Psoas muscle (tissue), 8 donors: ENCODE data around the gene ALKBH7. TPM values are rescaled to one million over a fixed set of nuclear protein-coding genes. Genes with fewer than 3 reads are reported as not detected.
A peak's percentile ranks its signal among the peaks of the same experiment; 100 is the strongest.

Source experiments
- ATAC-seq, 4 donors: fragments of 200-7000 bp; cut with Tn5 transposase; one replicate each; pipeline ENCODE4 v1.9.1; 2020; ENCODE audit warnings: moderate library complexity in 3 of 4, mild to moderate bottlenecking in 2 of 4
- DNase-seq, 2 donors: peaks; one replicate each; pipeline ENCODE4 v3.0.0-alpha.2; 2020
- H3K27ac ChIP-seq: fragments of 200-600 bp; one replicate; pipeline ENCODE4 v1.8.0; 2022
- H3K27me3 ChIP-seq, 3 donors: fragments of 200-600 bp in 1 of 3; one replicate each; pipeline versions ENCODE4 v1.6.1 to v1.8.0; 2013 to 2022; ENCODE audit warnings: low read length in 2 of 3, mild to moderate bottlenecking in 2 of 3, moderate library complexity in 1 of 3; ENCODE audit not compliant: insufficient read depth in 3 of 3
- H3K36me3 ChIP-seq, 2 donors: fragments of 200-600 bp in 1 of 2; one replicate each; pipeline versions ENCODE4 v1.6.1 to v1.8.0; 2013 to 2022; ENCODE audit warnings: low read depth in 1 of 2, mild to moderate bottlenecking in 1 of 2, moderate library complexity in 1 of 2; ENCODE audit not compliant: insufficient read depth in 1 of 2
- H3K4me1 ChIP-seq: fragments of 200-600 bp; one replicate; pipeline ENCODE4 v1.8.0; 2022
- H3K4me3 ChIP-seq: fragments of 200-600 bp; one replicate; pipeline ENCODE4 v1.8.0; 2022; ENCODE audit warnings: mild to moderate bottlenecking
- H3K9me3 ChIP-seq: fragments of 200-600 bp; one replicate; pipeline ENCODE4 v1.8.0; 2022
- CTCF ChIP-seq: fragments of 200-600 bp; IDR thresholded peaks from one replicate; pipeline ENCODE4 v1.8.0; 2022; ENCODE audit warnings: antibody characterized with exemption
- WGBS, 3 donors: extraction: QIAGEN DNeasy Blood & Tissue Kit; methylation state at CpG; one replicate each; pipeline versions ENCODE4 v1.1.6 to v1.1.7; 2013; 5-methylcytosine and 5-hydroxymethylcytosine counted together
- intact Hi-C, 2 donors: fragments of 100-400 bp; cut with DNase I; formaldehyde crosslinking; loops; one replicate each; pipeline versions ENCODE4 v1.11.0 to v1.14.2; 2022
- polyA plus RNA-seq, 3 donors: library from polyadenylated mRNA; stranded (reverse); fragments of 200-250 nt; gene quantifications; one replicate each; pipeline ENCODE4 v1.2.3, GENCODE V29; 2013
- total RNA-seq, 4 donors: library from RNA; stranded (reverse); fragmentation: NEBNext Ultra II Directional in 2 of 4; extraction: Animal tissue kit (Norgen Biotek cat#: 25700) in 2 of 4; gene quantifications; one replicate each; pipeline versions ENCODE4 v1.2.1 to v1.2.4, GENCODE V29; 2021 to 2023
- donor health status: healthy with polysubstance abuse.
- donor health status: DM: no; HTN: no; CAD: no; lungs with moderate emphysema.
- donor health status: Bipolar disorder and iron deficiency.
- donor health status: healthy.
- donor health status: DM: yes; HTN: yes; CAD: no.
- donor health status: DM: no; HTN: no; CAD: no.
- donor health status: DM: no; HTN: no; CAD: no.
- donor health status: DM: yes; HTN: yes; CAD: no.

ALKBH7 gene
- total and polyA plus RNA-seq, 7 donors: 71.5 to 120 (median 99.5) TPM

DNA sequence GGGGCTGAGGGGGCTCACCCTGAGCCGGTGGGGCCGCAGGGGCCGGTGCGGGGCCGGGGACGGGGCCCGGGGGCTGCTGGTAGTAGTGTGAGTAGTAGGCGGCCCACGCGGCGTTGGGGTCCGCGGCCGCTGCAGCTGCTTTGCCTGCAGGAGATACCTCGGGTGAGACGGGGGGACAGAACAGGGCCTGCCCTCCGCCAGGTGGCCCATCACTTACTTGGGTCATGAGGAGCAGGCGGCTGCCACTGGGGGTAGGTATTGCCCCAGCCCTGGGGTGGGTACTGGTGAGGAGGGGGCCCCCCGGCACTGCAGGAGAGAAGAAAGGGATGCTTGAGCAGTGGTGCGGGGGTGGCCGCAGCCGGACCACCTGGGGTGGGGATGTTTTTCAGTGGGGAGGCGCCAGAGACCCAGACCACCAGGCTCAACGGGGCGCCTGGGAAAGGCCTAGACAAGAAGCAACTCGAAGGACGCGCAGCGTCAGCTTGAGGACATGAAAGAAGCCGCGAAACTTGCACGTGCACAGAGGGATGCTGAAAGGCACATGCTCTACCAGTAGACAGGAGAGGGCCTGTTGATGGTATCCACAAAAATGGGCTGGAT lies 43.1 kb downstream of the ALKBH7 start:
- WGBS, 3 donors: 88 to 93% (median 89%) methylated on average over 26 to 32 of the region's 32 CpGs
- no peak for DNase-seq
- intact Hi-C loops: no loop called here
- ATAC-seq: no peak
- Histone ChIP-seq H3K36me3 (peaks cover 15 to 76% of the 10 kb centered on the region in 2 donors), H3K4me3 (no peak overlapping the region), H3K9me3 (no peaks in the 10 kb centered on the region), H3K4me1 (no peaks in the 10 kb centered on the region), H3K27ac (no peak overlapping the region), H3K27me3 (no peaks in the 10 kb centered on the region)
- TF ChIP-seq CTCF: no peak

DNA sequence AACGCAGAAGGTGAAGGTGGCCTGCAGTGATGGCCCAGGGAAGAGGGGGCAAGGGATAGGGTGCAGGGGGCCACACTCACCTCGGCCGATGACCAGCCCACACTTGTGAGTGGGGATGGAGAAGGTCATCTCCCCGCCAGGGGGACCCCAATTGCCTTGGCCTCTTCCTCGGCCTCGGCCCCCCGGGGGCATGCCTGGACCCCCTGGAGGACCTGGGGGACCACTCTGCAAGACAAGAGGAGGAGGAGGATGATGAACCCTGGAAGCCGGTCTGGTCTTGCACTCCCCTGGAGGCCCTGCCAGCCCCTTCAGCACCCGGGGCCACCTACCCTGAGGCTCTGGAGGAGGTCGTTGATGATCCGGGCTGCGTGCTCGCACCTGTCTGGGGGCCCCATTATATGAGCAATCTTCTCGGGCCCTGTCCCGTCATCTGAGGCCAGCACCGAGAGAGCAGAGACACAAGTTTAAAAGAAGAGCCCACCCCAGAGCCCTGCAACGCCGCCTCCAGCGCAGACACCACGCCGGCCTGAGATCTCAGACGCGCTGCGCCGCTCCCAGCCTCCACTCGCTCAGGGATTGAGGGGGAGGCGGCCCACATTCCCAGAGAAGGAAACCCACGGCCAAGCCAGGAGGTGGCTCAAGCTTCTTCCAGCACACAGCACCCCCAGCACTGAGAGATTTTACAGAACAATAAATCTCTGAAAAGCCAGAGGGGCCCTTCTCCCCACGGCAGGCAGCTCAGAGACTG lies 44.2 kb downstream of the ALKBH7 start:
- Histone ChIP-seq H3K4me1 (peaks cover 2% of the 10 kb centered on the region), H3K36me3 (peaks cover 15 to 87% of the 10 kb centered on the region in 2 donors), H3K9me3 (no peaks in the 10 kb centered on the region), H3K4me3 (no peak overlapping the region), H3K27me3 (no peaks in the 10 kb centered on the region), H3K27ac (no peak overlapping the region)
- TF ChIP-seq CTCF: no peak
- ATAC-seq (no peak), DNase-seq (peak in 1 of 2 donors; percentile 47)
- intact Hi-C loops: no loop called here
- WGBS, 3 donors: 90 to 92% (median 91%) methylated on average over 28 to 29 of the region's 29 CpGs

- H3K9me3 ChIP-seq: no peaks in the 10 kb centered on the region
- no peaks in the 10 kb centered on the region for H3K27me3 ChIP-seq
- intact Hi-C loops: no loop called here
- TF ChIP-seq CTCF: peak; percentile 41
- H3K4me3 ChIP-seq: no peak overlapping the region
- DNase-seq: peak in 1 of 2 donors; percentile 70
- peak; percentile 69 to 87 (median 78) for ATAC-seq
- H3K27ac ChIP-seq: no peak overlapping the region
- H3K4me1 ChIP-seq: peaks cover 9% of the 10 kb centered on the region
- peaks cover 15 to 93% of the 10 kb centered on the region in 2 donors for H3K36me3 ChIP-seq
- WGBS, 3 donors: 67 to 74% (median 67%) methylated on average over 32 to 33 of the region's 33 CpGs
Observed at GRCh38 chr19:6417713-6418561, 45.3 kb downstream of the ALKBH7 start.

DNA sequence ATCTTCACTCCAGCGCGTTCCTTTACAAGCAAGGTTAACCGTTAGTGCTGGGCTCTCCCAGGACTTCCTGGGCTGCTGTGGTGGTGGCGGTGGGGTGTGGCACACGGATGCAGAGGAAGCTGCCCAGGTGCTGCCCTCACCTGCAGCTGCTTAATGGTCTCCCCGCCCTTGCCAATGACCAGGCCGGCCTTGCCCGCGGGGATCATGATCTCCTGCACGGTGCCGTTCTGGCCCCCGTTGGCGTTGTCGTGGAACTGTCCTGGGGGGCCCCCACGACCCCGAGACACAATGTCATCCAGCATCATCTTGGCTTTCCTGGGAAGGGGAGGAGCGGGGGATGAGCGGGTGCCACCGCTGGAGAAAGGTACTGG lies 46.0 kb downstream of the ALKBH7 start:
- Histone ChIP-seq H3K27ac (no peak overlapping the region), H3K36me3 (peaks cover 15 to 88% of the 10 kb centered on the region in 2 donors), H3K4me1 (peaks cover 16% of the 10 kb centered on the region), H3K9me3 (no peaks in the 10 kb centered on the region), H3K27me3 (no peaks in the 10 kb centered on the region), H3K4me3 (no peak overlapping the region)
- TF ChIP-seq CTCF: no peak
- DNase-seq: no peak
- intact Hi-C loops: no loop called here
- WGBS, 3 donors: 88 to 94% (median 90%) methylated on average over 19 of the region's 19 CpGs
- no peak for ATAC-seq
